ENCODE data around the gene STAT5A. TPM values are rescaled to one million over a fixed set of nuclear protein-coding genes. Genes with fewer than 3 reads are reported as not detected.

The STAT5A gene
- total RNA-seq, 3 donors from 2014 or later: 72.8 to 363 (median 78.9) TPM

- H3K27ac ChIP-seq: peak overlapping the region; percentile 80 to 82
- no peaks in the 10 kb centered on the region for H3K36me3 ChIP-seq
- H3K27me3 ChIP-seq: no peaks in the 10 kb centered on the region
- TF ChIP-seq POLR2A (IDR thresholded peaks at IDR 0.05) (no peak), POLR2AphosphoS5 (IDR thresholded peaks at IDR 0.05) (no peak), CTCF (IDR thresholded peaks at IDR 0.05) (no peak)
- H3K4me3 ChIP-seq: no peak overlapping the region
- no peak for DNase-seq (ENCODE audit: low spot score in 2 of 2)
- intact Hi-C loops (cut with DNase I; ENCODE audit: low total_unique reads): loop anchor here (5.0 kb wide), 1 partner anchor 216 kb away; no protein-coding TSS in a partner anchor
- peaks cover 11 to 13% of the 10 kb centered on the region in 2 donors for H3K4me1 ChIP-seq
- H3K9me3 ChIP-seq: no peaks in the 10 kb centered on the region
Observed at GRCh38 chr17:42310787-42311215, 22.5 kb downstream of the STAT5A start.

- H3K27ac ChIP-seq: peak overlapping the region; percentile 80 to 82
- peak overlapping the region in 1 of 3 donors; percentile 54 for H3K4me3 ChIP-seq
- intact Hi-C loops (cut with DNase I; ENCODE audit: low total_unique reads): loop anchor here (5.0 kb wide), 1 partner anchor 216 kb away; no protein-coding TSS in a partner anchor
- H3K36me3 ChIP-seq: no peaks in the 10 kb centered on the region
- H3K9me3 ChIP-seq: no peaks in the 10 kb centered on the region
- DNase-seq (ENCODE audit: low spot score in 2 of 2): peak in 1 of 2 donors; percentile 89
- peaks cover 11 to 13% of the 10 kb centered on the region in 2 donors for H3K4me1 ChIP-seq
- peak; percentile 7 to 64 (median 58) for TF ChIP-seq POLR2AphosphoS5 (IDR thresholded peaks at IDR 0.05)
- no peak for TF ChIP-seq CTCF (IDR thresholded peaks at IDR 0.05)
- H3K27me3 ChIP-seq: no peaks in the 10 kb centered on the region
Observed at GRCh38 chr17:42311240-42312034, 23.1 kb downstream of the STAT5A start.

GRCh38 chr17:42312035-42312284 lies 23.7 kb downstream of the STAT5A start:
- Histone ChIP-seq H3K4me3 (peak overlapping the region in 2 of 3 donors; percentile 18 to 54), H3K4me1 (peaks cover 11 to 13% of the 10 kb centered on the region in 2 donors), H3K27me3 (no peaks in the 10 kb centered on the region), H3K36me3 (no peaks in the 10 kb centered on the region), H3K27ac (peak overlapping the region; percentile 80 to 82), H3K9me3 (no peaks in the 10 kb centered on the region)
- no peak for TF ChIP-seq CTCF (IDR thresholded peaks at IDR 0.05)
- no peak for TF ChIP-seq POLR2AphosphoS5 (IDR thresholded peaks at IDR 0.05)
- no peak for TF ChIP-seq POLR2A (IDR thresholded peaks at IDR 0.05)
- intact Hi-C loops (cut with DNase I; ENCODE audit: low total_unique reads): loop anchor here (5.0 kb wide), 1 partner anchor 215 kb away; no protein-coding TSS in a partner anchor
- DNase-seq (ENCODE audit: low spot score in 2 of 2): no peak

- H3K36me3 ChIP-seq: no peaks in the 10 kb centered on the region
- H3K27me3 ChIP-seq: no peaks in the 10 kb centered on the region
- peak overlapping the region in 2 of 3 donors; percentile 18 to 54 for H3K4me3 ChIP-seq
- TF ChIP-seq POLR2A (IDR thresholded peaks at IDR 0.05) (no peak), CTCF (IDR thresholded peaks at IDR 0.05) (peak in 2 of 3 donors; percentile 61 to 65), POLR2AphosphoS5 (IDR thresholded peaks at IDR 0.05) (peak; percentile 57 to 81 (median 65))
- peaks cover 11 to 13% of the 10 kb centered on the region in 2 donors for H3K4me1 ChIP-seq
- H3K9me3 ChIP-seq: no peaks in the 10 kb centered on the region
- DNase-seq (ENCODE audit: low spot score in 2 of 2): peak; percentile 86 to 91
- H3K27ac ChIP-seq: peak overlapping the region; percentile 80 to 82
- intact Hi-C loops (cut with DNase I; ENCODE audit: low total_unique reads): loop anchor here (5.0 kb wide), 1 partner anchor 215 kb away; no protein-coding TSS in a partner anchor
Observed at GRCh38 chr17:42312285-42313130, 24.2 kb downstream of the STAT5A start.

All from breast epithelium (tissue), 4 donors.